Activated CD8-positive, alpha-beta T cell treated with anti-CD3 and anti-CD28 coated beads, Interleukin-2, amount 10 ng/mL, durations not matched to agents 7 days and 5 days (primary cell): ENCODE data around the gene TTC24. TPM values are rescaled to one million over a fixed set of nuclear protein-coding genes. Genes with fewer than 3 reads are reported as not detected.
"Not testable (repeated sequence)": the region's sequence is repeated elsewhere in the genome, so short reads cannot be mapped to it uniquely, and the experiment has no call there.

Source experiments
- ATAC-seq: fragments of 150-1000 bp; cut with Tn5 transposase; one replicate; pipeline ENCODE4 v1.10.0; 2021; ENCODE audit warnings: moderate library complexity
- CTCF ChIA-PET: fragments of 350-600 bp; sonication (Branson Sonifier 250); formaldehyde crosslinking; loops from one replicate; lab custom pipeline; 2021; ENCODE audit warnings: antibody characterized with exemption; lab: Charles Lee
- POLR2A ChIA-PET: fragments of 350-600 bp; sonication (Branson Sonifier 250); formaldehyde crosslinking; loops from one replicate; lab custom pipeline; 2021; ENCODE audit warnings: antibody characterized with exemption; lab: Charles Lee
- DNase-seq: peaks from one replicate; pipeline ENCODE4 v3.0.0-alpha.2; 2020
- H3K27ac Mint-ChIP-seq: one replicate; pipeline ENCODE4 v1.8.0; 2021; ENCODE audit warnings: mild to moderate bottlenecking, mixed read lengths
- H3K27me3 Mint-ChIP-seq: one replicate; pipeline ENCODE4 v1.8.0; 2021; ENCODE audit warnings: low read depth, mixed read lengths
- H3K36me3 Mint-ChIP-seq: one replicate; pipeline ENCODE4 v1.8.0; 2021; ENCODE audit warnings: low read depth, mixed read lengths
- H3K4me1 Mint-ChIP-seq: one replicate; pipeline ENCODE4 v1.8.0; 2021; ENCODE audit warnings: low read depth, mixed read lengths
- H3K4me3 Mint-ChIP-seq: one replicate; pipeline ENCODE4 v1.8.0; 2021; ENCODE audit warnings: mild to moderate bottlenecking, mixed read lengths
- H3K9me3 Mint-ChIP-seq: one replicate; pipeline ENCODE4 v1.8.0; 2022; ENCODE audit warnings: mixed read lengths; ENCODE audit not compliant: insufficient read depth
- total RNA-seq, 2 experiments: library from RNA; stranded (reverse); gene quantifications; one replicate each; pipeline ENCODE4 v1.2.3, GENCODE V29; 2021

TTC24 gene
- total RNA-seq, 2 experiments from 2014 or later = 18.6 to 19.7 TPM

DNA sequence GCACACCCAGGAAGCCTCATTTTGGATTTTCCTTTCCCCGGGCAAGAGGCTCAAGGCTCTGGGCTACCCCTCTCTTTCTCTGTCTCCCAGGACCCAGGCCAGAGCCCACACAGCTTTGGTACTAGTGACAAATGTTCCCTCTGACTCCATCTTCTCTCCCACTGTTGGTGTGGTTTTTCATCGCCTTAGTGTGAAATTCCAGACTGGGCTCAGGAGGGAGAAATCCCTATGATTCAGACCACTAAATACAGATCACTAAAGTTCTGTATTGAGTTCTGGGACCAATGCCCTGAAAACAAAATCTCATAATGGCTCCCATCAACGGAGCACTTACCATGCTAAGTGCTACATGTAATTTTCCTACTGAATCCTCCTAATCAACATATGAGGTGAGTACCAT is 33.3 kb upstream of the TTC24 start:
- no peaks in the 10 kb centered on the region for H3K9me3 Mint-ChIP-seq
- POLR2A ChIA-PET = no interaction called here
- H3K36me3 Mint-ChIP-seq = peaks cover 37% of the 10 kb centered on the region
- H3K27me3 Mint-ChIP-seq = no peaks in the 10 kb centered on the region
- DNase-seq (no peak), ATAC-seq (no peak)
- H3K4me1 Mint-ChIP-seq = no peaks in the 10 kb centered on the region
- CTCF ChIA-PET = no interaction called here
- H3K27ac Mint-ChIP-seq = no peak overlapping the region
- H3K4me3 Mint-ChIP-seq = no peak overlapping the region

DNA sequence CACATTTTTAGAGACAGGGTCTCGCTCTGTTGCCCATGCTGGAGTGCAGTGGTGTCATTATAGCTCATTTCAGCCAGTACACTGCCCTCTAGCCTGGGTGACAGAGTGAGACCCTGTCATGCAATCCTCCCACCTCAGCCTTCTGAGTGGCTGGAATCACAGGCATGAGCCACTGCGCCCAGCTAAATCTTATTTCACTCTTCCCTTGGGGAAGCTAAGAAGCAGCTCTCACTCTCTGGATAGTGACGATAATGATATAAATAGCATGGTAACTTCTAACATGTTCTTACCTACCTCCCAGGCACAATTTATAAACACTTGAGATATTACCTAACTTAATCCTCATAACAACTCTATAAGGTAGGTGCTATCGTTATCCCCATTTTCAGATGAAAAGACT is 32.1 kb upstream of the TTC24 start:
- H3K9me3 Mint-ChIP-seq = no peaks in the 10 kb centered on the region
- CTCF ChIA-PET = no interaction called here
- H3K27ac Mint-ChIP-seq = no peak overlapping the region
- peaks cover 40% of the 10 kb centered on the region for H3K36me3 Mint-ChIP-seq
- DNase-seq = no peak
- no peaks in the 10 kb centered on the region for H3K4me1 Mint-ChIP-seq
- no peak for ATAC-seq
- POLR2A ChIA-PET = no interaction called here
- H3K27me3 Mint-ChIP-seq = no peaks in the 10 kb centered on the region
- no peak overlapping the region for H3K4me3 Mint-ChIP-seq

- Mint-ChIP-seq H3K27me3 (no peaks in the 10 kb centered on the region), H3K4me1 (no peaks in the 10 kb centered on the region), H3K27ac (no peak overlapping the region), H3K9me3 (no peaks in the 10 kb centered on the region), H3K36me3 (peaks cover 41% of the 10 kb centered on the region), H3K4me3 (no peak overlapping the region)
- CTCF ChIA-PET = no interaction called here
- DNase-seq (no peak), ATAC-seq (no peak)
- POLR2A ChIA-PET = no interaction called here
Measured at GRCh38 chr1:156547982-156548381, 31.5 kb upstream of the TTC24 start.

GRCh38 chr1:156549390-156549789 is 30.1 kb upstream of the TTC24 start:
- H3K27ac Mint-ChIP-seq = no peak overlapping the region
- H3K4me3 Mint-ChIP-seq = no peak overlapping the region
- peaks cover 5% of the 10 kb centered on the region for H3K4me1 Mint-ChIP-seq
- ChIA-PET CTCF (interaction anchor here (0.8 kb wide), 1 partner anchor 69 kb away, joined by 3 read pairs; no protein-coding TSS in a partner anchor), POLR2A (no interaction called here)
- DNase-seq (no peak), ATAC-seq (no peak)
- no peaks in the 10 kb centered on the region for H3K27me3 Mint-ChIP-seq
- H3K36me3 Mint-ChIP-seq = peaks cover 44% of the 10 kb centered on the region
- H3K9me3 Mint-ChIP-seq = no peaks in the 10 kb centered on the region

DNA sequence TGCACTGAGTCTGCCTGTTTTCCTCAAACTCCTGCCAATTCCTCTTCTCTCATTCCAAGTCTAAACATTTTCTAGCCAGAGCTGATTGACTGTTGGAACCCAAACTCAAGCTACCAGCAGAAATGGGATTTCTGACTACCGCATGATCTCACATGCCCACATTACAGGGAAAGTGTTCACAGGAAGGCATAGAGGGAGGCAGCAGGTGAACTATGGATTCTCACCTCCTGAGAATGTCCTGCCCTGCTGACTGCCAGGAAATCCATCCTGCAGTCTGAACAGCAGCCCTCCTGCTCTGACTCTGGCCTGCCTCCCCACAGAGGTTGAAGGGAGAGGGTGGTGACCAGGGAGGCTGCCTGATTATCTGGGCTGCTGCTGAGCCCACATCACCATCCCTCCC is 29.7 kb upstream of the TTC24 start:
- Mint-ChIP-seq H3K9me3 (no peaks in the 10 kb centered on the region), H3K27me3 (no peaks in the 10 kb centered on the region), H3K36me3 (peaks cover 45% of the 10 kb centered on the region), H3K4me1 (peaks cover 5% of the 10 kb centered on the region), H3K4me3 (no peak overlapping the region), H3K27ac (no peak overlapping the region)
- ChIA-PET POLR2A (no interaction called here), CTCF (no interaction called here)
- no peak for ATAC-seq
- no peak for DNase-seq

- CTCF ChIA-PET = interaction anchor here (1.1 kb wide), 1 partner anchor 49 kb away, joined by 4 read pairs; the partner anchor contains the start of gene MEF2D
- no peak for ATAC-seq
Measured at GRCh38 chr1:156550346-156550745, 29.2 kb upstream of the TTC24 start.

DNA sequence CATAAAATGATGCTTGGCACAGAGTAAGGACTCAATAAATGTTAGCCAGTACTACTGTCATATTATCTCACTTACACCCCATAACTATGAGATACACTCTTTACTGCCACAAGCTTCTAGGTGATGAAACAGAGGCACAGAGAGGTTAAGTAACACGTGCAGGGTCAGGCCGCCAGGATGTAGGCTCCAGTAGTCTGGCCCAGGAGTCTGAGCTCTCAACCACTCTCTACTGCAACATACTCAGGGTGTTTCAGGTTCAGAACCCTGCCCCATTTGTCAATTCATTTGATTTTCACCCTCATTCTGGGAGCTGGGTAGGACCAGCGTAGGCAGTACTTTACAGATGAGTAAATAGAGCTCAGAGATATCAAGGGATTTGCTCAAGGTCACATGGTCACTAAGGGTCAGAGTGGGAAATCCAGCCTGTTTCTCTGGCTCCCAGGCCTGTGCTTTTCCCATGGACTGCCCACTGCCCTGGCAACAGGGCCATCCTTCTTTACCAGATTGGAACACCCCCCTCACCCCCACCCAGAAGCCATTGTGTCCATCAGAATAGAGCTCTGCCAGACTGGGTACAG is 28.4 kb upstream of the TTC24 start:
- CTCF ChIA-PET = interaction anchor here (1.1 to 1.7 kb wide), 3 partner anchors 13 to 166 kb away, joined by 3 to 8 read pairs (median 4); partner anchors contain the start of gene MEF2D
- peaks cover 57% of the 10 kb centered on the region for H3K36me3 Mint-ChIP-seq
- POLR2A ChIA-PET = interaction anchor here (0.6 kb wide), 1 partner anchor 20 kb away, joined by 3 read pairs; no protein-coding TSS in a partner anchor
- H3K27me3 Mint-ChIP-seq = no peaks in the 10 kb centered on the region
- H3K27ac Mint-ChIP-seq = no peak overlapping the region
- DNase-seq (no peak), ATAC-seq (no peak)
- peaks cover 5% of the 10 kb centered on the region for H3K4me1 Mint-ChIP-seq
- no peaks in the 10 kb centered on the region for H3K9me3 Mint-ChIP-seq
- no peak overlapping the region for H3K4me3 Mint-ChIP-seq

More at GRCh38 chr1:156550346-156550745, 29.2 kb upstream of the TTC24 start:
- POLR2A ChIA-PET = no interaction called here
- no peak for DNase-seq
- peaks cover 49% of the 10 kb centered on the region for H3K36me3 Mint-ChIP-seq
- no peaks in the 10 kb centered on the region for H3K9me3 Mint-ChIP-seq
- no peaks in the 10 kb centered on the region for H3K27me3 Mint-ChIP-seq
- H3K27ac Mint-ChIP-seq = no peak overlapping the region
- H3K4me3 Mint-ChIP-seq = no peak overlapping the region
- peaks cover 5% of the 10 kb centered on the region for H3K4me1 Mint-ChIP-seq

DNA sequence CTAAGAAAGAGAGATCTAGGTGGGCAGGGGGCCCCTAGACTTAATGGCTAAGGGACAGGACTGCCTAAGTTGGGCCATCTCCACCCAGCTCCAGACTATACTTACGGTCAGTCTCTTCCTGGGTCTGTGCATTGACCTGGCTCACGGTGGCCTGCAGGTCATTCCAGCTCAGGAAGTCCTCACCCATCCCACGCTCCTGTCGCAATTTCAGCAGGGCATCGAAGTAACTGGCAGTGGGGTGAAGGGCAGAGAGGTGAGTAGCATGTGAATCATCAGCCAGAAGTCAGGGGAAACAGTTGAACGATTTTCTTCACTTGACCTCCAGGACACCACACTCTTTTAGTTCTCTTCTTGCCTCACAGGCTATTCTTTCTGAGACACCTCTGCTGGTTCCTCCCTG is 27.7 kb upstream of the TTC24 start:
- POLR2A ChIA-PET = no interaction called here
- ATAC-seq (no peak), DNase-seq (no peak)
- H3K36me3 Mint-ChIP-seq = peaks cover 57% of the 10 kb centered on the region
- H3K4me1 Mint-ChIP-seq = peaks cover 5% of the 10 kb centered on the region
- H3K9me3 Mint-ChIP-seq = no peaks in the 10 kb centered on the region
- CTCF ChIA-PET = interaction anchor here (1.3 to 1.7 kb wide), 2 partner anchors 12 to 166 kb away, joined by 3 to 8 read pairs; no protein-coding TSS in a partner anchor
- H3K4me3 Mint-ChIP-seq = no peak overlapping the region
- no peaks in the 10 kb centered on the region for H3K27me3 Mint-ChIP-seq
- no peak overlapping the region for H3K27ac Mint-ChIP-seq

GRCh38 chr1:156552518-156552917 is 27.0 kb upstream of the TTC24 start:
- H3K36me3 Mint-ChIP-seq = peaks cover 51% of the 10 kb centered on the region

GRCh38 chr1:156552937-156553336 is 26.6 kb upstream of the TTC24 start:
- H3K4me1 Mint-ChIP-seq, H3K27me3 Mint-ChIP-seq, H3K4me3 Mint-ChIP-seq, DNase-seq, H3K9me3 Mint-ChIP-seq, ATAC-seq, CTCF ChIA-PET: not testable (repeated sequence)
- POLR2A ChIA-PET = interaction anchor here (0.7 kb wide), 1 partner anchor 607 kb away, joined by 3 read pairs; no protein-coding TSS in a partner anchor
- peaks cover 48% of the 10 kb centered on the region for H3K36me3 Mint-ChIP-seq
- H3K27ac Mint-ChIP-seq = peak overlapping the region; percentile 43

More at GRCh38 chr1:156552518-156552917, 27.0 kb upstream of the TTC24 start:
- no peak overlapping the region for H3K27ac Mint-ChIP-seq
- ATAC-seq = no peak
- DNase-seq = no peak
- H3K27me3 Mint-ChIP-seq = no peaks in the 10 kb centered on the region
- no peaks in the 10 kb centered on the region for H3K9me3 Mint-ChIP-seq
- peaks cover 5% of the 10 kb centered on the region for H3K4me1 Mint-ChIP-seq
- ChIA-PET CTCF (interaction anchor here (1.3 kb wide), 1 partner anchor 11 kb away, joined by 3 read pairs; no protein-coding TSS in a partner anchor), POLR2A (interaction anchor here (0.7 kb wide), 1 partner anchor 607 kb away, joined by 3 read pairs; no protein-coding TSS in a partner anchor)
- H3K4me3 Mint-ChIP-seq = no peak overlapping the region

DNA sequence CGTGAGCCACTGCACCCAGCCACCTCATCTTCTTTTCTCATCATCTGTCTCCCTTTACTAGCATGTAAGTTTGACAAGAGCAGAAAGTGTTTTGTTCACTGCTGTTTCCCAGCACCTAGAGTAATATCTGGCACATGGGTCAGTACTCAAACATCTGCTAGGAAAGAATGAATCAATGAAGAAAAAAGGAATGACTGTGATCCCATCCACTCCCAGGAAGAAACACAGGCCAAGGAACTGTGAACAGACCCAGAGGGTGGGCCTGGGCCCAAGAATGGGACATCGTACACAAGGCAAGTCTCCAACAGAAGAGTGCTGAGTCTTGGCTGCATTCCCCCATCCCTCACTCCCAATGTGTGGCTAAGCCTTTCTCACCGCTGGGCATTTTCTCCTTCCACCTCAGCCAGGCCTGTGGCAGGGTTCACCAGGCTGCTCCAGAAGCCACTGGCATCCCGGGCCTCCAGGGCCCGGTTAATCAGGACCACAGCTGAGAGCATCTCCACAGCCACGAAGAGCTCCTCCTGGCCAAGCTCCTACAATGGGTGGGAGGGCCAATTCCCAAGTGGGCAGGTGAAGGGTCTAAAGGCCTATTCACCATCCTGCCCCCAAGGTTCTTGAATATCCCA is 25.6 kb upstream of the TTC24 start:
- Mint-ChIP-seq H3K9me3 (no peaks in the 10 kb centered on the region), H3K36me3 (peaks cover 48% of the 10 kb centered on the region), H3K27me3 (no peaks in the 10 kb centered on the region), H3K4me1 (peaks cover 5% of the 10 kb centered on the region), H3K4me3 (no peak overlapping the region), H3K27ac (peak overlapping the region; percentile 18)
- ChIA-PET POLR2A (no interaction called here), CTCF (interaction anchor here (1.4 to 1.6 kb wide), 2 partner anchors 73 to 108 kb away, joined by 4 read pairs; no protein-coding TSS in a partner anchor)
- DNase-seq (no peak), ATAC-seq (no peak)

DNA sequence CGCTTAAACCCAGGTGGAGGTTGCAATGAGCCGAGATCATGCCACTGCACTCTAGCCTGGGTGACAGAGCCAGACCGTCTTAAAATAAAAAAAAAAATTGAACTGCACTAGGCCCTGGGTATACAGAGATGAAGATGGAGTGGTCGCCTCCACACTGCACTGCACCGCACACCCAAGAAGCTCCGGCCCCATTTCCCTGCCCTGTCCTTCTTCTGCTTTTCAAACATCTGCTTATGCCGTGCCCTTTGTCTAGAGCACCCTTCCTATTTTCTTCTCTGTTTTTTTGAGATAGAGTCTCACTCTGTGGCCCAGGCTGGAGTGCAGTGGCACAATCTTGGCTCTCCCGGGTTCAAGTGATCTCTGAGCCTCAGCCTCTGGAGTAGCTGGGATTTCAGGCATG is 24.6 kb upstream of the TTC24 start:
- Mint-ChIP-seq H3K4me1 (peaks cover 5% of the 10 kb centered on the region), H3K27ac (no peak overlapping the region)

More for the DNA sequence above, 24.6 kb upstream of the TTC24 start:
- ChIA-PET CTCF (interaction anchor here (1.4 to 2.0 kb wide), 5 partner anchors 65 to 169 kb away, joined by 4 to 5 read pairs (median 4); no protein-coding TSS in a partner anchor), POLR2A (interaction anchor here (0.5 to 0.8 kb wide), 2 partner anchors 16 to 54 kb away, joined by 3 to 4 read pairs; partner anchors contain the start of gene MEF2D)
- ATAC-seq (no peak), DNase-seq (no peak)
- H3K9me3 Mint-ChIP-seq = no peaks in the 10 kb centered on the region
- no peak overlapping the region for H3K4me3 Mint-ChIP-seq
- H3K36me3 Mint-ChIP-seq = peaks cover 55% of the 10 kb centered on the region
- H3K27me3 Mint-ChIP-seq = no peaks in the 10 kb centered on the region
